ENCODE data around the gene ANKLE2.

The ANKLE2 gene

DNA sequence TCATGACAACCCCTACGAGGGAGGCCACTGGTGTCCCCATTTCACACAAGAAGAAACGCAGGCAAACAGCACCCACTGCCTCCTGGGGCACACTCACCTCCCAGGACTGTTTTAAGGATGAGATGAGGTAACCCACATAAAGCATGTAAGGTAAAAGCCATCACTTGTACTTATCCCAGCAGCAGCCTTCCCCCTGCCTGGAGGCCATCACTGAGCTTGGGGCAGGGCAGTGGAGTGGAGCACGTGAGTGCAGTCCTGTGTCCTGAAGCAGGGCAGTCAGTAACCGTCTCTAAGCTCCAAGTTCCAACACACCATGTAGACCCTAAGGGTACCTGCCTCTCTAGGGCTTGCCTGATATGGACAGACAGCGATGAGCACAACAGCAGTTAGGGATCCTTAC lies 76.2 kb downstream of the ANKLE2 start:
- FAIRE-seq = no peak

DNA sequence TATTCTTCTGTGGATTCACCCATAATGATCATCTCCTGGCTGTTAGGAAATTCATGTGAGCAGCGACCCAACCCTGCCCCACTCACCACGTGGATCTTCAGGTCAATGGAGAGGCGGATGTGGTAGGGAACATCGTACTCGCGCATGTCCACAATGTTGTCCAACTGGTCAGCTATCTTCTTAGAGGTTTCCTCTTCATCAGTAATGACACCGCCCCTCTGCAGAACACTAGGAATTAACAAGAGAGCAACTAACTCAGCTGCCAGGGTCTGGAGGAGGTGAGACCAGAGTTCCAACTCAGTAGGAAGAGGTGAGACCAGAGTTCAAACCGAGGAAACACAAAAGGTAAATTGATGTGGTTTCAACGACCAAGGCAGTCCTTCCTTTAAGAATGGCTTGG lies 84.1 kb downstream of the ANKLE2 start:
- FAIRE-seq = no peak

DNA sequence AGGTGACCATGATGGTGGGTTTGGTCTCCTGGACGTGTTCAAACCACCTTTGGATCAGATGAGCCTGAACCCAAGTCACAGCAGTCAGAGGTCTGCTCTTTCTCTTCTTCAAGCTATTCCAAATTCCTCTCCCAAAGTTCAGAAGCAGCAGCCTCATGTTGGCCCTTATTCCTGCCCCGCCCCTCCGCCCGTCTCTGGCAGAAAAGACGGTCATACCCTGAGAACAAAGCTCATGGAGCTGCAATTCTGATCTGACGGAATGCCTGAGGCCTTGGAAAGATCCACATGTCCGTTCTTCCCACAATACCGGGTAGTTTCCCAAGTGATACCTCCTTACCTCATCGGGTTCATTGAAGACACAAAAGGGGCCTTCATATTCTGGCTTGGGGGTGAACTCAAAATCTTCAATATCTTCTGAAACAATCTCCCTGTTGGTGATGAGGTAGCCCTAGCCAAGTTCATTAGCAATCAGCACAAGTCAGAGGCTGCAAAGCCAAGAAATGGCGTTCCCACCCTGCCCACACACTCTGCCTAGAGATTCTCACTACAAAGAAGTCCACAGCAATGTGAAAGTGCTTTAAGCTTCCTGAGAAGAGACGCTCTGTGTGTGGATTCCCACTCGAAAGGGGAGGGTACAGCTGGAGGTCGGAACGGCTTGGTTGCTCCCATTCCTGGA lies 85.7 kb downstream of the ANKLE2 start:
- no peak for FAIRE-seq

All from islet of Langerhans (tissue), 1 donor.